Natural killer cell (primary cell): ENCODE data around the gene BLOC1S1. TPM values are rescaled to one million over a fixed set of nuclear protein-coding genes. Genes with fewer than 3 reads are reported as not detected.

Experiments
- ATAC-seq, 3 donors: fragments of 150-1000 bp in 2 of 3; fragments of 200-7000 bp in 1 of 3; cut with Tn5 transposase; 1 replicate in 1 of 3; 2 replicates in 2 of 3; pipeline ENCODE4 v1.10.0; 2021; ENCODE audit warnings: mild to moderate bottlenecking in 2 of 3, moderate library complexity in 2 of 3
- DNase-seq, 2 donors: peaks; one replicate each; pipeline versions ENCODE4 v3.0.0 to v3.0.0-alpha.2; 2013 to 2021; ENCODE audit warnings: mixed read lengths in 1 of 2
- H3K27ac ChIP-seq: one replicate; pipeline ENCODE4 v1.5.1; 2013; ENCODE audit warnings: mild to moderate bottlenecking, low read length
- H3K27me3 ChIP-seq: one replicate; pipeline ENCODE4 v1.6.1; 2013; ENCODE audit warnings: low read length; ENCODE audit not compliant: control insufficient read depth, insufficient read depth
- H3K36me3 ChIP-seq: one replicate; pipeline ENCODE4 v1.6.1; 2013; ENCODE audit warnings: low read length; ENCODE audit not compliant: control insufficient read depth, insufficient read depth
- H3K4me1 ChIP-seq: one replicate; pipeline ENCODE4 v1.6.1; 2013; ENCODE audit warnings: low read length; ENCODE audit not compliant: control insufficient read depth, insufficient read depth
- H3K4me3 ChIP-seq: one replicate; pipeline ENCODE4 v1.5.1; 2013; ENCODE audit warnings: low read length
- H3K9me3 ChIP-seq: one replicate; pipeline ENCODE4 v1.6.1; 2013; ENCODE audit warnings: low read length; ENCODE audit not compliant: control insufficient read depth, insufficient read depth
- H3K27ac Mint-ChIP-seq, 2 donors: one replicate each; pipeline ENCODE4 v1.8.0; 2022; ENCODE audit warnings: mild to moderate bottlenecking in 2 of 2, mixed read lengths in 2 of 2, moderate library complexity in 1 of 2
- H3K27me3 Mint-ChIP-seq, 2 donors: one replicate each; pipeline ENCODE4 v1.8.0; 2022; ENCODE audit warnings: low read depth in 2 of 2, mixed read lengths in 2 of 2
- H3K36me3 Mint-ChIP-seq: one replicate; pipeline ENCODE4 v1.8.0; 2022; ENCODE audit warnings: mixed read lengths
- H3K4me1 Mint-ChIP-seq, 2 donors: one replicate each; pipeline ENCODE4 v1.8.0; 2022; ENCODE audit warnings: mixed read lengths in 2 of 2
- H3K4me3 Mint-ChIP-seq: one replicate; pipeline ENCODE4 v1.8.0; 2022; ENCODE audit warnings: mild to moderate bottlenecking, moderate library complexity, mixed read lengths
- H3K9me3 Mint-ChIP-seq, 2 donors: one replicate each; pipeline ENCODE4 v1.8.0; 2022; ENCODE audit warnings: mixed read lengths in 2 of 2
- CTCF ChIP-seq: fragments of 200-600 bp; IDR thresholded peaks from one replicate; pipeline ENCODE4 v1.8.0; 2022; ENCODE audit warnings: antibody characterized with exemption
- WGBS: methylation state at CpG from one replicate; pipeline ENCODE4 v1.1.7; 2013; ENCODE audit warnings: missing lambda C conversion rate; ENCODE audit not compliant: insufficient coverage; 5-methylcytosine and 5-hydroxymethylcytosine counted together
- intact Hi-C: fragments of 100-400 bp; cut with micrococcal nuclease; formaldehyde crosslinking; loops from one replicate; pipeline ENCODE4 v1.14.2; 2022
- total RNA-seq, 4 donors: library from RNA; stranded (reverse); fragments of 120-200 nt in 1 of 4; gene quantifications; one replicate each; pipeline versions ENCODE4 v1.2.3 to v1.2.4, GENCODE V29; 2013 to 2022

Gene BLOC1S1
- total RNA-seq, 3 donors from 2014 or later (not counting 1 experiment from before 2014, with no cell fraction given), result 75.8 to 83.7 (median 81.0) TPM

GRCh38 chr12:55687746-55688145 is 28.1 kb upstream of the BLOC1S1 start:
- Mint-ChIP-seq H3K27me3 (peaks cover 4 to 5% of the 10 kb centered on the region in 2 donors), H3K4me1 (peaks cover 0 to 6% of the 10 kb centered on the region in 2 donors), H3K27ac (no peak overlapping the region), H3K4me3 (no peak overlapping the region), H3K36me3 (no peaks in the 10 kb centered on the region), H3K9me3 (no peaks in the 10 kb centered on the region)
- Histone ChIP-seq H3K36me3 (no peaks in the 10 kb centered on the region), H3K9me3 (no peaks in the 10 kb centered on the region), H3K27ac (no peak overlapping the region), H3K27me3 (no peaks in the 10 kb centered on the region), H3K4me1 (peaks cover 8% of the 10 kb centered on the region), H3K4me3 (no peak overlapping the region)
- TF ChIP-seq CTCF, result no peak
- peak in 1 of 2 donors; percentile 18 for DNase-seq
- ATAC-seq, result peak in 1 of 3 donors; percentile 30
- intact Hi-C loops, result no loop called here

- TF ChIP-seq CTCF, result no peak
- peaks cover 0 to 2% of the 10 kb centered on the region in 2 donors for H3K27me3 Mint-ChIP-seq
- intact Hi-C loops, result no loop called here
- Histone ChIP-seq H3K27me3 (no peaks in the 10 kb centered on the region), H3K4me3 (no peak overlapping the region), H3K4me1 (peaks cover 8% of the 10 kb centered on the region), H3K9me3 (no peaks in the 10 kb centered on the region), H3K36me3 (no peaks in the 10 kb centered on the region), H3K27ac (no peak overlapping the region)
- WGBS, result 95% methylated on average over 14 of the region's 16 CpGs
- ATAC-seq (no peak), DNase-seq (no peak)
- H3K4me1 Mint-ChIP-seq, result peaks cover 0 to 6% of the 10 kb centered on the region in 2 donors
- H3K9me3 Mint-ChIP-seq, result no peaks in the 10 kb centered on the region
- no peaks in the 10 kb centered on the region for H3K36me3 Mint-ChIP-seq
- no peak overlapping the region for H3K27ac Mint-ChIP-seq
- no peak overlapping the region for H3K4me3 Mint-ChIP-seq
Measured at GRCh38 chr12:55688716-55689655, 26.9 kb upstream of the BLOC1S1 start.

GRCh38 chr12:55692631-55693322 is 23.1 kb upstream of the BLOC1S1 start:
- no peak for DNase-seq
- 94% methylated on average over 12 of the region's 12 CpGs for WGBS
- no peaks in the 10 kb centered on the region for H3K9me3 Mint-ChIP-seq
- no peak overlapping the region for H3K4me3 Mint-ChIP-seq
- ATAC-seq, result no peak
- no peak overlapping the region for H3K4me3 ChIP-seq
- intact Hi-C loops, result no loop called here
- no peaks in the 10 kb centered on the region for H3K27me3 Mint-ChIP-seq
- H3K4me1 Mint-ChIP-seq, result peaks cover 0 to 3% of the 10 kb centered on the region in 2 donors
- H3K27ac ChIP-seq, result no peak overlapping the region
- peaks cover 4% of the 10 kb centered on the region for H3K4me1 ChIP-seq
- no peak overlapping the region for H3K27ac Mint-ChIP-seq
- H3K36me3 Mint-ChIP-seq, result no peaks in the 10 kb centered on the region
- TF ChIP-seq CTCF, result no peak
- H3K27me3 ChIP-seq, result no peaks in the 10 kb centered on the region
- no peaks in the 10 kb centered on the region for H3K36me3 ChIP-seq
- no peaks in the 10 kb centered on the region for H3K9me3 ChIP-seq
